Endothelial cell of umbilical vein (primary cell): Measurements from ENCODE around the gene SLC35F3. TPM values are rescaled to one million over a fixed set of nuclear protein-coding genes. Genes with fewer than 3 reads are reported as not detected.

ENCODE experiments used
- BruUV-seq: library from RNA; stranded (reverse); fragments of 400-500 nt; replicated peaks from 2 replicates; lab custom pipeline; 2021; lab: Mats Ljungman, UMichigan
- CTCF ChIA-PET: fragments of 300-600, 350-600 bp; sonication (Branson Sonifier 250); formaldehyde crosslinking; loops from one replicate; lab custom pipeline; 2021; ENCODE audit warnings: antibody characterized with exemption, inconsistent platforms; lab: Charles Lee
- POLR2A ChIA-PET: fragments of 300-600, 350-600 bp; sonication (Branson Sonifier 250); formaldehyde crosslinking; loops from one replicate; lab custom pipeline; 2021; ENCODE audit warnings: antibody characterized with exemption, inconsistent platforms; lab: Charles Lee
- DNase-seq: peaks from one replicate; pipeline ENCODE4 v3.0.0-alpha.2; 2011; ENCODE audit warnings: low read depth, low spot score
- FAIRE-seq: peaks from 2 replicates; lab custom pipeline; 2011; peaks lifted over from hg19 to GRCh38; lab: Jason Lieb, UNC
- H2AFZ ChIP-seq: 2 replicates; pipeline ENCODE4 v1.6.0; 2012; ENCODE audit warnings: low read depth, low read length, control low read depth, inconsistent platforms
- H3K27ac ChIP-seq: 2 replicates; pipeline ENCODE4 v1.5.1; 2011; ENCODE audit warnings: low read depth, mild to moderate bottlenecking, control low read depth, low read length, moderate library complexity; ENCODE audit not compliant: insufficient read depth
- H3K27me3 ChIP-seq, 2 experiments: 2 replicates each; pipeline versions ENCODE4 v1.6.0 to v1.6.1; 2011; ENCODE audit warnings: low read length in 2 of 2, mixed read lengths in 1 of 2; ENCODE audit not compliant: control insufficient read depth in 2 of 2, insufficient read depth in 2 of 2
- H3K36me3 ChIP-seq, 2 experiments: 2 replicates in 1 of 2; 3 replicates in 1 of 2; pipeline ENCODE4 v1.5.1; 2011; ENCODE audit warnings: low read length in 2 of 2, mild to moderate bottlenecking in 1 of 2, moderate library complexity in 1 of 2; ENCODE audit not compliant: control insufficient read depth in 2 of 2, insufficient read depth in 2 of 2; ENCODE audit errors: extremely low read depth in 1 of 2
- H3K4me1 ChIP-seq: 3 replicates; pipeline ENCODE4 v1.5.1; 2011; ENCODE audit warnings: mild to moderate bottlenecking, low read length; ENCODE audit not compliant: control insufficient read depth, insufficient read depth; ENCODE audit errors: extremely low read depth
- H3K4me2 ChIP-seq: 2 replicates; pipeline ENCODE4 v1.6.1; 2011; ENCODE audit warnings: low read length, control low read depth, mixed read lengths; ENCODE audit not compliant: insufficient read depth
- H3K4me3 ChIP-seq, 3 experiments: fragments of 200-600 bp in 1 of 3; sonication (generic), shearing (Covaris generic) in 1 of 3; replicated peaks in 1 of 3; 2 replicates each; pipeline ENCODE4 v1.5.1; 2011 to 2016; ENCODE audit warnings: control low read depth in 3 of 3, low read length in 3 of 3, mild to moderate bottlenecking in 2 of 3, inconsistent platforms in 1 of 3, low read depth in 1 of 3, moderate library complexity in 1 of 3; ENCODE audit not compliant: insufficient read depth in 1 of 3
- H3K79me2 ChIP-seq: 2 replicates; pipeline ENCODE4 v1.6.0; 2012; ENCODE audit warnings: low read length, inconsistent platforms; ENCODE audit not compliant: control insufficient read depth, insufficient read depth
- H3K9ac ChIP-seq: replicated peaks from 2 replicates; pipeline ENCODE3; 2011; ENCODE audit warnings: low read length, control low read depth; ENCODE audit not compliant: insufficient read depth; ENCODE audit errors: extremely low read depth
- H3K9me1 ChIP-seq: replicated peaks from 3 replicates; pipeline ENCODE4 v1.6.0; 2011; ENCODE audit warnings: mild to moderate bottlenecking, low read length; ENCODE audit not compliant: control insufficient read depth, insufficient read depth; ENCODE audit errors: extremely low read depth
- H3K9me3 ChIP-seq: replicated peaks from 2 replicates; pipeline ENCODE4 v1.5.1; 2012; ENCODE audit warnings: low read length, inconsistent platforms; ENCODE audit not compliant: control insufficient read depth, insufficient read depth
- H4K20me1 ChIP-seq: replicated peaks from 2 replicates; pipeline ENCODE3; 2011; ENCODE audit warnings: mild to moderate bottlenecking, low read length; ENCODE audit not compliant: control insufficient read depth, insufficient read depth; ENCODE audit errors: extremely low read depth
- EZH2 ChIP-seq: IDR thresholded peaks from 2 replicates; pipeline ENCODE4 v1.6.1; 2012; ENCODE audit warnings: borderline replicate concordance, low read depth, mild to moderate bottlenecking, moderate library complexity, low read length, inconsistent platforms; ENCODE audit not compliant: severe bottlenecking
- FOS ChIP-seq: IDR thresholded peaks from 2 replicates; pipeline ENCODE4 v1.6.1; 2011; ENCODE audit warnings: mild to moderate bottlenecking, low read length, moderate library complexity, borderline replicate concordance; ENCODE audit not compliant: insufficient read depth
- GATA2 ChIP-seq: IDR thresholded peaks from 2 replicates; pipeline ENCODE4 v1.7.0; 2011; ENCODE audit warnings: low read depth, mild to moderate bottlenecking, moderate library complexity, mixed read lengths, low read length; ENCODE audit not compliant: insufficient read length, insufficient read depth
- JUN ChIP-seq: IDR thresholded peaks from 2 replicates; pipeline ENCODE4 v1.6.1; 2011; ENCODE audit warnings: borderline replicate concordance, low read depth; ENCODE audit not compliant: insufficient read length, insufficient read depth
- MYC ChIP-seq: IDR thresholded peaks from one replicate; pipeline ENCODE4 v1.6.1; 2011; ENCODE audit warnings: mild to moderate bottlenecking, low read depth, low read length
- POLR2A ChIP-seq: IDR thresholded peaks from 2 replicates; pipeline ENCODE4 v1.6.1; 2012; ENCODE audit warnings: low read depth, mild to moderate bottlenecking, control low read depth, low read length
- POLR2AphosphoS5 ChIP-seq: IDR thresholded peaks from 2 replicates; pipeline ENCODE4 v1.6.1; 2012; ENCODE audit warnings: low read depth, mild to moderate bottlenecking, control low read depth, low read length, moderate library complexity; ENCODE audit not compliant: insufficient read depth
- dilution Hi-C: fragments of 300-500 bp; cut with MboI; formaldehyde crosslinking; loops from one replicate; pipeline ENCODE4 v1.15.0; 2019; ENCODE audit warnings: low sequenced_read_pairs; ENCODE audit not compliant: extremely low pct_ligation_motif_present
- intact Hi-C: fragments of 100-400 bp; cut with micrococcal nuclease; formaldehyde crosslinking; loops from one replicate; pipeline ENCODE4 v1.10.0; 2022
- polyA plus RNA-seq, 4 experiments: library from polyadenylated mRNA; depleted of rRNA in 3 of 4; stranded (reverse) in 3 of 4; unstranded in 1 of 4; fragments of >200 nt; gene quantifications; 2 replicates each; pipeline versions ENCODE4 v1.2.1 to v1.2.3, GENCODE V29; 2011 to 2012; ENCODE audit warnings: missing spikeins in 1 of 4
- total RNA-seq: library from RNA; stranded (reverse); gene quantifications from 2 replicates; pipeline ENCODE4 v1.2.3, GENCODE V29; 2021
- TF ChIP-seq, protein P1 (sequence below): IDR thresholded peaks from 2 replicates; pipeline ENCODE4 v1.6.1; 2011; ENCODE audit not compliant: insufficient read depth, insufficient read length
- TF ChIP-seq, protein P2 (sequence below), 2 donors: IDR thresholded peaks; 1 replicate in 1 of 2; 2 replicates in 1 of 2; pipeline ENCODE4 v1.5.1; 2011; ENCODE audit warnings: low read length in 2 of 2, mild to moderate bottlenecking in 2 of 2, moderate library complexity in 2 of 2, control low read depth in 1 of 2, inconsistent platforms in 1 of 2, low read depth in 1 of 2; ENCODE audit not compliant: insufficient read depth in 1 of 2; ENCODE audit errors: extremely low read depth in 1 of 2

SLC35F3 gene
- total and polyA plus RNA-seq, 2 donors (not counting 3 experiments of a cell fraction or from before 2014, with no cell fraction given) = not detected

DNA sequence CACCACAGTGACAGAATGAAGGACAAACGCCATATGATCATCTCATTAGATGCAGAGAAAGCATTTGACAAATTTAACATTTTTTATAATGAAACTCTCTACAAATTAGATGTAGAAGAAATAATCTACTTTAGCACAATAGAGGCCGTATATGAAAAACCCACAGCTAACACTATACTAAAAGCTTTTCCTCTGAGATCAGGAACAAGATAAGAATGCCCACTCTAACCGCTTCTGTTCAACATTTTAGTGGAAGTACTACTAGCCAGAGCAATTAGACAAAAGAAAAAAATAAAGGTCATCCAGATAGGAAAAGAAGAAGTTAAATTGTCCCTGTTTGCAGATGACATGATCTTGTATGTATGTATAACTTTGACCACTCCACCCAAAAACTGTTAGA lies 109.7 kb downstream of the SLC35F3 start:
- dilution Hi-C loops (no loop called here), intact Hi-C loops (no loop called here)
- Histone ChIP-seq H3K27me3 (no peaks in the 10 kb centered on the region), H3K9ac (no peak overlapping the region), H3K9me1 (no peaks in the 10 kb centered on the region), H3K79me2 (no peaks in the 10 kb centered on the region), H3K27ac (no peak overlapping the region), H4K20me1 (no peaks in the 10 kb centered on the region), H2AFZ (no peak overlapping the region), H3K9me3 (no peaks in the 10 kb centered on the region), H3K4me2 (no peak overlapping the region), H3K36me3 (no peaks in the 10 kb centered on the region), H3K4me1 (no peaks in the 10 kb centered on the region), H3K4me3 (no peak overlapping the region)
- ChIA-PET POLR2A (no interaction called here), CTCF (no interaction called here)
- BruUV-seq = no TSS peak
- FAIRE-seq = no peak
- no peak for DNase-seq
- TF ChIP-seq POLR2A = no peak
- TF ChIP-seq EZH2 = no peak
- TF ChIP-seq, protein P1, sequence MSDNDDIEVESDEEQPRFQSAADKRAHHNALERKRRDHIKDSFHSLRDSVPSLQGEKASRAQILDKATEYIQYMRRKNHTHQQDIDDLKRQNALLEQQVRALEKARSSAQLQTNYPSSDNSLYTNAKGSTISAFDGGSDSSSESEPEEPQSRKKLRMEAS = no peak
- no peak for TF ChIP-seq GATA2
- TF ChIP-seq POLR2AphosphoS5 = no peak
- TF ChIP-seq JUN = no peak
- TF ChIP-seq, protein P2, sequence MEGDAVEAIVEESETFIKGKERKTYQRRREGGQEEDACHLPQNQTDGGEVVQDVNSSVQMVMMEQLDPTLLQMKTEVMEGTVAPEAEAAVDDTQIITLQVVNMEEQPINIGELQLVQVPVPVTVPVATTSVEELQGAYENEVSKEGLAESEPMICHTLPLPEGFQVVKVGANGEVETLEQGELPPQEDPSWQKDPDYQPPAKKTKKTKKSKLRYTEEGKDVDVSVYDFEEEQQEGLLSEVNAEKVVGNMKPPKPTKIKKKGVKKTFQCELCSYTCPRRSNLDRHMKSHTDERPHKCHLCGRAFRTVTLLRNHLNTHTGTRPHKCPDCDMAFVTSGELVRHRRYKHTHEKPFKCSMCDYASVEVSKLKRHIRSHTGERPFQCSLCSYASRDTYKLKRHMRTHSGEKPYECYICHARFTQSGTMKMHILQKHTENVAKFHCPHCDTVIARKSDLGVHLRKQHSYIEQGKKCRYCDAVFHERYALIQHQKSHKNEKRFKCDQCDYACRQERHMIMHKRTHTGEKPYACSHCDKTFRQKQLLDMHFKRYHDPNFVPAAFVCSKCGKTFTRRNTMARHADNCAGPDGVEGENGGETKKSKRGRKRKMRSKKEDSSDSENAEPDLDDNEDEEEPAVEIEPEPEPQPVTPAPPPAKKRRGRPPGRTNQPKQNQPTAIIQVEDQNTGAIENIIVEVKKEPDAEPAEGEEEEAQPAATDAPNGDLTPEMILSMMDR (IDR thresholded peaks at IDR 0.05; ENCODE audit: extremely low read depth in 1 of 2, insufficient read depth in 1 of 2, low read depth in 1 of 2, low read length in 2 of 2) = no peak
- no peak for TF ChIP-seq FOS
- TF ChIP-seq MYC = no peak
